Measurements from ENCODE around the gene CHAC2. TPM values are rescaled to one million over a fixed set of nuclear protein-coding genes. Genes with fewer than 3 reads are reported as not detected.

The CHAC2 gene
- total RNA-seq, 1 donor from 2014 or later: 4.5 TPM

DNA sequence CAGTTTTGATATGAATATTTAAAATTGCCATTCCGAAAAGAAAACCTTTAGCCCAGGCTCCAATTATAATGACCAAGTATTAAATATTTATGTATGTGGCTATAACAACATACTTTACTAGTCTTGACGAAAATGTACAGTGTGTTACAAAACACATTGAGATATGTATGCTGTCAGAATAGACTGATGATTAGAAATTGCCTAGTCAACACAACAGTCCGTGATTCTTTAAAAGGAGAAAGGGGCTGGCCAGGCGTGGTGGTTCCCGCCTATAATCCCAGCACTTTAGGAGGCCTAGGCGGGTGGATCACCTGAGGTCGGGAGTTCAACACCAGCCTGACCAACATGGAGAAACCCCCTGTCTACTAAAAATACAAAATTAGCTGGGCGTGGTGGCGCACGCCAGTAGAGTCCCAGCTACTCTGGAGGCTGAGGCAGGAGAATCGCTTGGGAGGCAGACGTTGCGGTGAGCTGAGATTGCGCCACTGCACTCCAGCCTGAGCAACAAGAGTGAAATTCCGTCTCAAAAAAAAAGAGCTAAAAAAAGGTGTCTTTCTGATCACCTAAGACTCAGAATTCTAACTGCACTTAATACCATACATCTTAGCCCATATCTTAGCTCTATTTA, 1.8 kb downstream of the CHAC2 start:
- Histone ChIP-seq H3K27me3 (no peaks in the 10 kb centered on the region), H3K36me3 (no peaks in the 10 kb centered on the region), H3K4me3 (no peak overlapping the region), H3K9ac (no peak overlapping the region), H4K20me1 (ENCODE audit: low read depth) (peaks cover 41% of the 10 kb centered on the region), H2AFZ (replicated peaks) (no peak overlapping the region), H3K27ac (no peak overlapping the region), H3F3A (ENCODE audit: low read depth) (peaks cover 18% of the 10 kb centered on the region), H3K9me3 (ENCODE audit: low read depth) (no peaks in the 10 kb centered on the region), H3K4me2 (no peak overlapping the region), H3K79me2 (ENCODE audit: low read depth) (peaks cover 83% of the 10 kb centered on the region), H3K4me1 (peaks cover 10% of the 10 kb centered on the region)
- DNase-seq (ENCODE audit: low spot score): no peak
- Mint-ChIP-seq H3K4me1 (peaks cover 12% of the 10 kb centered on the region), H3K36me3 (peaks cover 19% of the 10 kb centered on the region), H3K27ac (no peak overlapping the region), H3K4me3 (no peak overlapping the region), H3K9me3 (peaks cover 2% of the 10 kb centered on the region), H3K27me3 (ENCODE audit: insufficient read depth, low read depth) (no peaks in the 10 kb centered on the region)
- TF ChIP-seq, protein P1, sequence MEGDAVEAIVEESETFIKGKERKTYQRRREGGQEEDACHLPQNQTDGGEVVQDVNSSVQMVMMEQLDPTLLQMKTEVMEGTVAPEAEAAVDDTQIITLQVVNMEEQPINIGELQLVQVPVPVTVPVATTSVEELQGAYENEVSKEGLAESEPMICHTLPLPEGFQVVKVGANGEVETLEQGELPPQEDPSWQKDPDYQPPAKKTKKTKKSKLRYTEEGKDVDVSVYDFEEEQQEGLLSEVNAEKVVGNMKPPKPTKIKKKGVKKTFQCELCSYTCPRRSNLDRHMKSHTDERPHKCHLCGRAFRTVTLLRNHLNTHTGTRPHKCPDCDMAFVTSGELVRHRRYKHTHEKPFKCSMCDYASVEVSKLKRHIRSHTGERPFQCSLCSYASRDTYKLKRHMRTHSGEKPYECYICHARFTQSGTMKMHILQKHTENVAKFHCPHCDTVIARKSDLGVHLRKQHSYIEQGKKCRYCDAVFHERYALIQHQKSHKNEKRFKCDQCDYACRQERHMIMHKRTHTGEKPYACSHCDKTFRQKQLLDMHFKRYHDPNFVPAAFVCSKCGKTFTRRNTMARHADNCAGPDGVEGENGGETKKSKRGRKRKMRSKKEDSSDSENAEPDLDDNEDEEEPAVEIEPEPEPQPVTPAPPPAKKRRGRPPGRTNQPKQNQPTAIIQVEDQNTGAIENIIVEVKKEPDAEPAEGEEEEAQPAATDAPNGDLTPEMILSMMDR (IDR thresholded peaks at IDR 0.05): no peak
- TF ChIP-seq EZH2 (IDR thresholded peaks at IDR 0.05) (no peak), EZH2phosphoT487 (IDR thresholded peaks at IDR 0.05) (no peak)

DNA sequence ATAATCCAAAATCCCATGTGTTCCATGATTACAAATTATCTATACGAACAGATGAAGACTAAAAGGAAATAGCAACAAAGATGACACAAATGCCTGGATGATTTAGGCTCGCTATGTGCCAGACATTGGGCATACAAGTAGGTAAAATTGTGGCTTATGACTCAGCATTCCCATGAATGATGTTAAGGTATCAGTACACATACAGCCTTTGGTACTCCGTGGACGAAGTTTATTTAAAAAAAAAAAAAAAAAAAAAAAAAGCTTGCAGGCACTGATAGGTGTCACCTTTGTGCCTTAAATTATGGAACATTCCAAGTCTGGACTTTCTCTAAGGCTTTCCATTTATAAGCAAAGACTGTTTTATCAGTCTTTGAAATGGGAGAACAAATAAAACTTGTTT, 2.7 kb downstream of the CHAC2 start:
- no peak overlapping the region for H3K27ac Mint-ChIP-seq
- H3K4me1 Mint-ChIP-seq: peaks cover 12% of the 10 kb centered on the region
- no peak overlapping the region for H3K4me3 Mint-ChIP-seq
- peaks cover 18% of the 10 kb centered on the region for H3F3A ChIP-seq (ENCODE audit: low read depth)
- no peak overlapping the region for H3K4me2 ChIP-seq
- H3K4me3 ChIP-seq: no peak overlapping the region
- peaks cover 10% of the 10 kb centered on the region for H3K4me1 ChIP-seq
- TF ChIP-seq, protein P1 (IDR thresholded peaks at IDR 0.05): no peak
- TF ChIP-seq EZH2 (IDR thresholded peaks at IDR 0.05) (no peak), EZH2phosphoT487 (IDR thresholded peaks at IDR 0.05) (no peak)
- H4K20me1 ChIP-seq (ENCODE audit: low read depth): peaks cover 41% of the 10 kb centered on the region
- no peak overlapping the region for H3K9ac ChIP-seq
- no peak overlapping the region for H2AFZ ChIP-seq (replicated peaks)
- H3K79me2 ChIP-seq (ENCODE audit: low read depth): peaks cover 86% of the 10 kb centered on the region
- H3K27me3 Mint-ChIP-seq (ENCODE audit: insufficient read depth, low read depth): no peaks in the 10 kb centered on the region
- H3K9me3 ChIP-seq (ENCODE audit: low read depth): no peaks in the 10 kb centered on the region
- H3K36me3 ChIP-seq: no peaks in the 10 kb centered on the region
- DNase-seq (ENCODE audit: low spot score): no peak
- no peaks in the 10 kb centered on the region for H3K27me3 ChIP-seq
- peaks cover 2% of the 10 kb centered on the region for H3K9me3 Mint-ChIP-seq
- peaks cover 15% of the 10 kb centered on the region for H3K36me3 Mint-ChIP-seq
- H3K27ac ChIP-seq: no peak overlapping the region

DNA sequence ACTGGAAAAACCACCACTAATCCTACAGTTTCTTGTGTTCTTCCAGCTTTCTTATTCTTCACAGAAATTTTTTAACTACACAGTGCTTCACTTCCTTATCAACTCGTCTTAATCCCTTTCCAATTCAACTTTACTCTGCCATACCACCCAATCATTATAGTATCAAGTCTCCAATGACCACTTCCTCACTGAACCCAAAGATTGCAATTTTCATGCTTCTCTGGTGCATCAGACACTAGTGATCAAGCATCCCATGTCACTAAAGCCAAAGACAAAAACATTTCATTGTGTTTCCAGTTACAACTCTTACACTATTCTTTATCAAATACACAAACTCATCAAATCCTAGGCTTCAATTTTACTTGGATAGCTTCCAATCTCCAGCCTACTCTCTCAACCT, 9.5 kb downstream of the CHAC2 start:
- TF ChIP-seq EZH2phosphoT487 (IDR thresholded peaks at IDR 0.05) (no peak), EZH2 (IDR thresholded peaks at IDR 0.05) (no peak)
- TF ChIP-seq, protein P1 (IDR thresholded peaks at IDR 0.05): no peak
- peaks cover 26% of the 10 kb centered on the region for H3K36me3 Mint-ChIP-seq

More for the DNA sequence above, 9.5 kb downstream of the CHAC2 start:
- Histone ChIP-seq H3K9ac (no peak overlapping the region), H3K4me1 (no peaks in the 10 kb centered on the region), H3K79me2 (ENCODE audit: low read depth) (peaks cover 99% of the 10 kb centered on the region), H3K4me3 (no peak overlapping the region), H3K4me2 (no peak overlapping the region), H3K36me3 (no peaks in the 10 kb centered on the region), H2AFZ (replicated peaks) (no peak overlapping the region), H3K9me3 (ENCODE audit: low read depth) (no peaks in the 10 kb centered on the region), H3K27ac (no peak overlapping the region), H3K27me3 (no peaks in the 10 kb centered on the region), H3F3A (ENCODE audit: low read depth) (no peaks in the 10 kb centered on the region), H4K20me1 (ENCODE audit: low read depth) (peaks cover 6% of the 10 kb centered on the region)
- H3K27ac Mint-ChIP-seq: no peak overlapping the region
- H3K4me1 Mint-ChIP-seq: no peaks in the 10 kb centered on the region
- H3K27me3 Mint-ChIP-seq (ENCODE audit: insufficient read depth, low read depth): no peaks in the 10 kb centered on the region
- H3K4me3 Mint-ChIP-seq: no peak overlapping the region
- H3K9me3 Mint-ChIP-seq: peaks cover 2% of the 10 kb centered on the region
- DNase-seq (ENCODE audit: low spot score): no peak

Data from neural progenitor cell (in vitro differentiated cells).